Measurements from ENCODE around the gene MYRIP. TPM values are rescaled to one million over a fixed set of nuclear protein-coding genes. Genes with fewer than 3 reads are reported as not detected.

The MYRIP gene
- total and polyA plus RNA-seq, 2 experiments from 2014 or later: 1.5 to 1.8 TPM

- no peaks in the 10 kb centered on the region for H3K79me2 ChIP-seq (replicated peaks; ENCODE audit: insufficient read depth)
- no peak overlapping the region for H3K4me3 ChIP-seq
- H3K4me3 Mint-ChIP-seq: no peak overlapping the region
- TF ChIP-seq CTCF (conservative IDR thresholded peaks at IDR 0.05; ENCODE audit: low read depth in 2 of 2): no peak
- no peak for TF ChIP-seq ZNF114 (CRISPR knock-in tag; IDR thresholded peaks at IDR 0.05)
- TF ChIP-seq ZNF331 (CRISPR knock-in tag; IDR thresholded peaks at IDR 0.05; ENCODE audit: low read depth): no peak
- TF ChIP-seq STAT1 (IDR thresholded peaks at IDR 0.05; ENCODE audit: unreplicated experiment): no peak
- peaks cover 10% of the 10 kb centered on the region for H3K4me1 ChIP-seq (ENCODE audit: insufficient read depth)
- no peaks in the 10 kb centered on the region for H3F3A ChIP-seq (replicated peaks; ENCODE audit: low read depth)
- H3K36me3 ChIP-seq (ENCODE audit: insufficient read depth): no peaks in the 10 kb centered on the region
- H3K36me3 Mint-ChIP-seq (ENCODE audit: low read depth): no peaks in the 10 kb centered on the region
- H4K20me1 ChIP-seq (replicated peaks; ENCODE audit: insufficient read depth): no peaks in the 10 kb centered on the region
- H3K27ac ChIP-seq (ENCODE audit: low read depth): no peak overlapping the region
- no peak overlapping the region for H2AFZ ChIP-seq
- ATAC-seq (no peak), DNase-seq (ENCODE audit: low spot score) (no peak)
- no peak overlapping the region for H3K27ac Mint-ChIP-seq
- no peaks in the 10 kb centered on the region for H3K27me3 ChIP-seq (ENCODE audit: insufficient read depth)
- H3K27me3 Mint-ChIP-seq (ENCODE audit: insufficient read depth, low read depth, poor library complexity): peaks cover 5% of the 10 kb centered on the region
- peaks cover 19% of the 10 kb centered on the region for H3K4me1 Mint-ChIP-seq
- peaks cover 6% of the 10 kb centered on the region; the same call in 1 of the 3 replicates for H3K9me3 Mint-ChIP-seq
- no peak overlapping the region for H3K4me2 ChIP-seq
- H3K9me2 ChIP-seq (ENCODE audit: insufficient read depth): no peaks in the 10 kb centered on the region
These were observed 287.3 kb downstream of the MYRIP start for GRCh38 chr3:40096661-40097111.

GRCh38 chr3:40097131-40098117, 288.0 kb downstream of the MYRIP start:
- peaks cover 6% of the 10 kb centered on the region; the same call in 1 of the 3 replicates for H3K9me3 Mint-ChIP-seq
- ATAC-seq (no peak), DNase-seq (ENCODE audit: low spot score) (no peak)
- H3K36me3 Mint-ChIP-seq (ENCODE audit: low read depth): no peaks in the 10 kb centered on the region
- H3K36me3 ChIP-seq (ENCODE audit: insufficient read depth): no peaks in the 10 kb centered on the region
- H3F3A ChIP-seq (replicated peaks; ENCODE audit: low read depth): no peaks in the 10 kb centered on the region
- no peak overlapping the region for H3K27ac ChIP-seq (ENCODE audit: low read depth)
- H4K20me1 ChIP-seq (replicated peaks; ENCODE audit: insufficient read depth): no peaks in the 10 kb centered on the region
- H2AFZ ChIP-seq: 0 out of 2 replicates have a peak overlapping the region, but pooled peaks have one; percentile 47
- peak overlapping the region; percentile 55; the same call in 1 of the 2 replicates for H3K4me2 ChIP-seq
- H3K79me2 ChIP-seq (replicated peaks; ENCODE audit: insufficient read depth): no peaks in the 10 kb centered on the region
- H3K4me3 Mint-ChIP-seq: no peak overlapping the region
- H3K4me3 ChIP-seq: no peak overlapping the region
- H3K27me3 ChIP-seq (ENCODE audit: insufficient read depth): no peaks in the 10 kb centered on the region
- H3K27ac Mint-ChIP-seq: 0 out of 2 replicates have a peak overlapping the region, but pooled peaks have one; percentile 10
- H3K4me1 Mint-ChIP-seq: peaks cover 19% of the 10 kb centered on the region
- peaks cover 10% of the 10 kb centered on the region for H3K4me1 ChIP-seq (ENCODE audit: insufficient read depth)
- H3K9me2 ChIP-seq (ENCODE audit: insufficient read depth): no peaks in the 10 kb centered on the region
- peaks cover 5% of the 10 kb centered on the region for H3K27me3 Mint-ChIP-seq (ENCODE audit: insufficient read depth, low read depth, poor library complexity)
- TF ChIP-seq ZNF114 (CRISPR knock-in tag; IDR thresholded peaks at IDR 0.05) (no peak), POLR2AphosphoS5 (IDR thresholded peaks at IDR 0.05; ENCODE audit: low read depth) (no peak), EZH2 (IDR thresholded peaks at IDR 0.05; ENCODE audit: low read depth, unreplicated experiment) (no peak)
- TF ChIP-seq, protein P1, sequence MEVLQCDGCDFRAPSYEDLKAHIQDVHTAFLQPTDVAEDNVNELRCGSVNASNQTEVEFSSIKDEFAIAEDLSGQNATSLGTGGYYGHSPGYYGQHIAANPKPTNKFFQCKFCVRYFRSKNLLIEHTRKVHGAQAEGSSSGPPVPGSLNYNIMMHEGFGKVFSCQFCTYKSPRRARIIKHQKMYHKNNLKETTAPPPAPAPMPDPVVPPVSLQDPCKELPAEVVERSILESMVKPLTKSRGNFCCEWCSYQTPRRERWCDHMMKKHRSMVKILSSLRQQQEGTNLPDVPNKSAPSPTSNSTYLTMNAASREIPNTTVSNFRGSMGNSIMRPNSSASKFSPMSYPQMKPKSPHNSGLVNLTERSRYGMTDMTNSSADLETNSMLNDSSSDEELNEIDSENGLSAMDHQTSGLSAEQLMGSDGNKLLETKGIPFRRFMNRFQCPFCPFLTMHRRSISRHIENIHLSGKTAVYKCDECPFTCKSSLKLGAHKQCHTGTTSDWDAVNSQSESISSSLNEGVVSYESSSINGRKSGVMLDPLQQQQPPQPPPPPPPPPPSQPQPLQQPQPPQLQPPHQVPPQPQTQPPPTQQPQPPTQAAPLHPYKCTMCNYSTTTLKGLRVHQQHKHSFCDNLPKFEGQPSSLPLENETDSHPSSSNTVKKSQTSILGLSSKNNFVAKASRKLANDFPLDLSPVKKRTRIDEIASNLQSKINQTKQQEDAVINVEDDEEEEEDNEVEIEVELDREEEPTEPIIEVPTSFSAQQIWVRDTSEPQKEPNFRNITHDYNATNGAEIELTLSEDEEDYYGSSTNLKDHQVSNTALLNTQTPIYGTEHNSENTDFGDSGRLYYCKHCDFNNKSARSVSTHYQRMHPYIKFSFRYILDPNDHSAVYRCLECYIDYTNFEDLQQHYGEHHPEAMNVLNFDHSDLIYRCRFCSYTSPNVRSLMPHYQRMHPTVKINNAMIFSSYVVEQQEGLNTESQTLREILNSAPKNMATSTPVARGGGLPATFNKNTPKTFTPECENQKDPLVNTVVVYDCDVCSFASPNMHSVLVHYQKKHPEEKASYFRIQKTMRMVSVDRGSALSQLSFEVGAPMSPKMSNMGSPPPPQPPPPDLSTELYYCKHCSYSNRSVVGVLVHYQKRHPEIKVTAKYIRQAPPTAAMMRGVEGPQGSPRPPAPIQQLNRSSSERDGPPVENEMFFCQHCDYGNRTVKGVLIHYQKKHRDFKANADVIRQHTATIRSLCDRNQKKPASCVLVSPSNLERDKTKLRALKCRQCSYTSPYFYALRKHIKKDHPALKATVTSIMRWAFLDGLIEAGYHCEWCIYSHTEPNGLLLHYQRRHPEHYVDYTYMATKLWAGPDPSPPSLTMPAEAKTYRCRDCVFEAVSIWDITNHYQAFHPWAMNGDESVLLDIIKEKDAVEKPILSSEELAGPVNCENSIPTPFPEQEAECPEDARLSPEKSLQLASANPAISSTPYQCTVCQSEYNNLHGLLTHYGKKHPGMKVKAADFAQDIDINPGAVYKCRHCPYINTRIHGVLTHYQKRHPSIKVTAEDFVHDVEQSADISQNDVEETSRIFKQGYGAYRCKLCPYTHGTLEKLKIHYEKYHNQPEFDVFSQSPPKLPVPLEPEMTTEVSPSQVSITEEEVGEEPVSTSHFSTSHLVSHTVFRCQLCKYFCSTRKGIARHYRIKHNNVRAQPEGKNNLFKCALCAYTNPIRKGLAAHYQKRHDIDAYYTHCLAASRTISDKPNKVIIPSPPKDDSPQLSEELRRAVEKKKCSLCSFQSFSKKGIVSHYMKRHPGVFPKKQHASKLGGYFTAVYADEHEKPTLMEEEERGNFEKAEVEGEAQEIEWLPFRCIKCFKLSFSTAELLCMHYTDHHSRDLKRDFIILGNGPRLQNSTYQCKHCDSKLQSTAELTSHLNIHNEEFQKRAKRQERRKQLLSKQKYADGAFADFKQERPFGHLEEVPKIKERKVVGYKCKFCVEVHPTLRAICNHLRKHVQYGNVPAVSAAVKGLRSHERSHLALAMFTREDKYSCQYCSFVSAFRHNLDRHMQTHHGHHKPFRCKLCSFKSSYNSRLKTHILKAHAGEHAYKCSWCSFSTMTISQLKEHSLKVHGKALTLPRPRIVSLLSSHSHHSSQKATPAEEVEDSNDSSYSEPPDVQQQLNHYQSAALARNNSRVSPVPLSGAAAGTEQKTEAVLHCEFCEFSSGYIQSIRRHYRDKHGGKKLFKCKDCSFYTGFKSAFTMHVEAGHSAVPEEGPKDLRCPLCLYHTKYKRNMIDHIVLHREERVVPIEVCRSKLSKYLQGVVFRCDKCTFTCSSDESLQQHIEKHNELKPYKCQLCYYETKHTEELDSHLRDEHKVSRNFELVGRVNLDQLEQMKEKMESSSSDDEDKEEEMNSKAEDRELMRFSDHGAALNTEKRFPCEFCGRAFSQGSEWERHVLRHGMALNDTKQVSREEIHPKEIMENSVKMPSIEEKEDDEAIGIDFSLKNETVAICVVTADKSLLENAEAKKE (CRISPR knock-in tag; IDR thresholded peaks at IDR 0.05): no peak
- TF ChIP-seq, protein P2, sequence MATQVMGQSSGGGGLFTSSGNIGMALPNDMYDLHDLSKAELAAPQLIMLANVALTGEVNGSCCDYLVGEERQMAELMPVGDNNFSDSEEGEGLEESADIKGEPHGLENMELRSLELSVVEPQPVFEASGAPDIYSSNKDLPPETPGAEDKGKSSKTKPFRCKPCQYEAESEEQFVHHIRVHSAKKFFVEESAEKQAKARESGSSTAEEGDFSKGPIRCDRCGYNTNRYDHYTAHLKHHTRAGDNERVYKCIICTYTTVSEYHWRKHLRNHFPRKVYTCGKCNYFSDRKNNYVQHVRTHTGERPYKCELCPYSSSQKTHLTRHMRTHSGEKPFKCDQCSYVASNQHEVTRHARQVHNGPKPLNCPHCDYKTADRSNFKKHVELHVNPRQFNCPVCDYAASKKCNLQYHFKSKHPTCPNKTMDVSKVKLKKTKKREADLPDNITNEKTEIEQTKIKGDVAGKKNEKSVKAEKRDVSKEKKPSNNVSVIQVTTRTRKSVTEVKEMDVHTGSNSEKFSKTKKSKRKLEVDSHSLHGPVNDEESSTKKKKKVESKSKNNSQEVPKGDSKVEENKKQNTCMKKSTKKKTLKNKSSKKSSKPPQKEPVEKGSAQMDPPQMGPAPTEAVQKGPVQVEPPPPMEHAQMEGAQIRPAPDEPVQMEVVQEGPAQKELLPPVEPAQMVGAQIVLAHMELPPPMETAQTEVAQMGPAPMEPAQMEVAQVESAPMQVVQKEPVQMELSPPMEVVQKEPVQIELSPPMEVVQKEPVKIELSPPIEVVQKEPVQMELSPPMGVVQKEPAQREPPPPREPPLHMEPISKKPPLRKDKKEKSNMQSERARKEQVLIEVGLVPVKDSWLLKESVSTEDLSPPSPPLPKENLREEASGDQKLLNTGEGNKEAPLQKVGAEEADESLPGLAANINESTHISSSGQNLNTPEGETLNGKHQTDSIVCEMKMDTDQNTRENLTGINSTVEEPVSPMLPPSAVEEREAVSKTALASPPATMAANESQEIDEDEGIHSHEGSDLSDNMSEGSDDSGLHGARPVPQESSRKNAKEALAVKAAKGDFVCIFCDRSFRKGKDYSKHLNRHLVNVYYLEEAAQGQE (IDR thresholded peaks at IDR 0.05; ENCODE audit: unreplicated experiment): no peak
